GM18861 (cell line): ENCODE results near the gene GPR107.

Source experiments
- ATAC-seq: cut with Tn5 transposase; IDR thresholded peaks from one replicate; pipeline ENCODE4 v1.9.1; 2021; ENCODE audit not compliant: unreplicated experiment

GPR107 gene

DNA sequence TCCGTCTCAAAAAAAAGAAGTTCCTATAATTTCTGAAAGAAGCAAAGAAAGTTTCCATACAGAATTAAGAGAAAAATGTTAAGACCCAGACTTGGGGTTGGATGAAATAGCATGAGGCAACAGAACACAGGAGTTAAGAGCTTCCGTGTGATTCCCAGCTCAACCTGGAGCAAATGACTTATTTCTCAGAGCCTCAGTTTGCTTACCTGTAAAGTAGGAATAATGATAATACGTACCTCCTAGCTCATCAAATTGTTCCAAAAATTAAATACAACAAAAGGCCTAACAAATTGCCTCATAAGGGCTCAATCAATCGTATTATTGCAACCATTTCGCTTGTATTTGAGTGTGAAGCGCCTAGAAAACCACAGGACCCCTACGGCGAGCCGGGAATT, 600 bp upstream of the GPR107 start:
- no peak for ATAC-seq

GRCh38 chr9:130054325-130054786, 650 bp downstream of the GPR107 start:
- ATAC-seq = no peak

DNA sequence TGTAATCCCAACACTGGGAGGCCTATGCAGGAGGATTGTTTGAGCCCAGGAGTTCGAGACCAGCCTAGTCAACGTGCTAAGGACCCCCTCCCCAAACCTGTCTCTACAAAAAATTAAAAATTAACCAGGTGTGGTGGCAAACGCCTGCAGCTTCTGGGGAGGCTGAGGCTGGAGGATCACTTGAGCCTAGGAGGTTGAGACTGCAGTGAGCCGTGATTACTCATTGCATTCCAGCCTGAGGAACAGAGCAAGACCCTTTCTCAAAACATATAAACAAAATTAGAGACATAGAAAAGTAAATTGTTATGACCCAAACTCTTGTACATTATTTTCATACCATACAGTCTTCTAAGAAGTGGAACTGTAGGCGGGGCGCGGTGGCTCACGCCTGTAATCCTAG, 1.1 kb downstream of the GPR107 start:
- no peak for ATAC-seq

DNA sequence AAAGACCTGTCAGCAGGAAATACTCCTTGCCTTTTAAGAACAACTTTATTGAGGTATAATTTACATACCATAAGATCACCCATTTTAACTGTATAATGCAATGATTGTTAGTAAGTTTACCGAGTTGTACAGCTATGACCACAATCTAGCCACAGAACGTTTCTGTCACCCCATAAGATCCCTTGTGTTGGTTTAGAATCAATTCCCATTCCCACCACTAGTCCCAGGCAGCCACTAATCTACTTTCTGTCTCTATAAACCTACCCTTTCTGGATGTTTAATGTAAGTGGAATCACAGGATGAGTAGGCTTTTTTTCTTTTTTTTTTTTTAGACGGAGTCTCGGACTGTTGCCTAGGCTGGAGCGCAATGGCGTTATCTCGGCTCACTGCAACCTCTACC, 4.4 kb downstream of the GPR107 start:
- no peak for ATAC-seq

GRCh38 chr9:130058887-130059286, 5.2 kb downstream of the GPR107 start:
- no peak for ATAC-seq

DNA sequence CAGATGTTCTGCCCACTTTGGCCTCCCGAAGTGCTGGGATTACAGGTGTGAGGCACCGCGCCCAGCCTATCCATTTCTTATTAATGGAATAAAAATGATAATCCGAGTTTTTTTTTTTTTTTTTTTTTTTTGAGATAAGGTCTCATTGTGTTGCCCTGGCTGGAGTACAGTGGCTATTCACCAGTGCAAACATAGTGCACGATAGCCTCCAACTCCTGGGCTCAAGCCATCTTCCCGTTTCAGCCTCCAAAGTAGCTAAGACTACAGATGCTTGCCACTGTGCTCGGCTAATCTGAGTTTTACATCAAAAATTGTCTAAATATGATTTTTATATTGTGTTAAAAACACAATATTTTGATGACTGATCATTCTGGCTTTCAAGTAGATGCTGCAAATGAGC, 6.6 kb downstream of the GPR107 start:
- no peak for ATAC-seq

DNA sequence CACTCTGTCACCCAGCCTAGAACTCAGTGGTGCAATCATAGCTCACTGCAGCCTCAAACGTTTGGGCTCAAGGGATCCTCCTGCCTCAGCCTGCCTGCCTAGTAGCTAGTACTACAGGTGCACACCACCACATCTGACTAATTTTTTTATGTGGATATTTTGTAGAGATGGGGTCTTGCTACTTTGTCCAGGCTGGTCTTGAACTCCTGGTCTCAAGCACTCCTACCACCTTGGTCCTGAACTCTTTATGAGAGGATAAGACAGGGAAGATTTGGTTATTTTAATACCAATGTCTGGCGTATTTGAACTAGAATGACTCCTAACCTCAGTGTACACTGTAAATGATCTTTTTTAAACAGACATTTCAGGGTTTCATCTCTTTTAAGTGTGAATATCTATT, 9.0 kb downstream of the GPR107 start:
- ATAC-seq = no peak

GRCh38 chr9:130064621-130065020, 10.9 kb downstream of the GPR107 start:
- ATAC-seq = no peak

DNA sequence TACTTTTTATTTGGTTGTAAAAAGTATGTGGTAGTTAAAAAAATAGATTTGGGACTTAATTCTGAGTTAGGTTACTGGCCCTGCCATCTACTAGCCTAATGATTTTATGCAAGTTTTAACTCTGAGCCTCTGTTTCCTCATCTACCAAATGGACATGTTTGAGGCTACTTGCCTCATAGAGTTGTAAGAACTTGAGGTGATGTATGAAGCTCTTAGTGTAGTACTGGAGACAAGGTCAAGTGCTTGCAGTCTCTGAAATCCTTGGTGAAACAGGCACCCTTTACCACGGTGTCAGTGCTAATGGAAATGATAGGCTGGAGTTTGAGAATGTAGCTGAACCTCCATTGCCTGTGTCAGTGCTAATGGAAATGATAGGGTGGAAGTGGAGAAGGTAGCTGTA, 15.3 kb downstream of the GPR107 start:
- ATAC-seq = no peak

DNA sequence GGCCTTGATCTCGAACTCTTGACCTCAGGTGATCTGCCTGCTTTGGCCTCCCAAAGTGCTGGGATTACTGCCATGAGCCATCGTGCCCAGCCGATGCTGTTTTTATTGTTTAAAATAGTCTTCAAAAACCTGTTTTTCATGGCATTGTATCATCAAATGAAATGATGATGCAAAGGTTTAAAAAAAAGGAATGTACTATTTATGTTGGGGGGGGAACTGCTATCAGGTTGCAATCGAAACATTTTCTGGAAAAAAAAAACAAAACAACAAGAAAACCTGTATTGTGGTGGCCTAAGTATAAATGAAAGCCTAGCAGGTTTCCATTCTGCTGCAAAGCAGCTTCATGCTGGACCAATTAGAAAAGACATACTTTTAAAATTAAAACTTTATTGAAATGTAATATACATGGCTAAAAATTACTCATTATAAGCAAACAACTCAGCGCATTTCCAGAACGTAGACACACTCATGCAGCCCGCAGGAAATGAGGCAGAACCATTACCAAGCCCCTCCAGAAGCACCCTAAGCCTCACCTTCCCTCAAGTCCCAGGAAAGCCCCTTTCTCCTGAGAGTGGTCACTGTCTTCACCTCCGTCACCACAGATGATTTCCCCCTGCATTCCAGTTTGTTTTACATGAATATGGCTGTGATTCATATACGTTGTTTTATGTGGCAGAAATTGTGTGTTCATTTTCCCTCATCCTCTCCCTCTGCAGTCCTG, 19.0 kb downstream of the GPR107 start:
- ATAC-seq = no peak

DNA sequence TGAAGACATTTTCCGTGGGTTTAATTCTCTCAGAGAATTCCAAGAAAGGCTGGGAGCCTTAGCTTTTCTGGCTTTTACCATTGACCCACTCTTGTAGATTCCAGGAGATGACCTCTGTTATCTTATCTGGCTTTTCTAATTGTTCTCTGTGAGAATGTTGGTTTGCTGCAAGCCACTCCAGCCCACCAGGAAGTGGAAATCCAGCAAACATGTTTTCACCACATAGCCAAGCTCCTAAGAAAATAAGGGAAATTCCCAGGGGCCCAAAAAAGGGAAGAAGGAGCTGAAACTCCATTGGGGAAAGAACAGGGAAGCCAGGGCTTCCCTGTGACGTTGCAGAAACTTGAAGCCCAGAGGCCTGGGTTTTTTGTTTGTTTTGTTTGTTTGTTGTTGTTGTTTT, 19.7 kb downstream of the GPR107 start:
- ATAC-seq = no peak

DNA sequence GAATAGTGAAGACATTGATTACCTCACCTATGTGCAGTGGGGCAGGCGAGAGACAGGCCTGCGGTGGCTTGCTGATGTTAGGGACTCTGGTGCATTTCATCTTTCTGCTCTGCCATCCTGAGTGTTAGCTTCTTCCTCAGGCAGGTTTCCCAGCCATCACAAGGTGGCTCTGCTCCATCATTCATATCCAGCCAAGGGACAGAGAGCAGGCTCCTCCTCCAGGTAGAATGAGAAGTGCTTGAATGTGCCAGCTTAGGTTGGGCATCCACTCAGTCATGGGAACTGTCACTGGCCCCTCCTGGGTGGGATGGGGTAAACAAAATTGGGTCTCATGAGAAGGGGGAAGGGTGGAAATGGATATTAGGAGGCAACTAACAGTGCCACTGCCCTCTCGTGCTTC, 24.8 kb downstream of the GPR107 start:
- ATAC-seq = no peak

- ATAC-seq = no peak
Observed at GRCh38 chr9:130084337-130084736, 30.6 kb downstream of the GPR107 start.

GRCh38 chr9:130088051-130088450, 34.3 kb downstream of the GPR107 start:
- ATAC-seq = no peak

- no peak for ATAC-seq
Observed at GRCh38 chr9:130089141-130089540, 35.4 kb downstream of the GPR107 start.

DNA sequence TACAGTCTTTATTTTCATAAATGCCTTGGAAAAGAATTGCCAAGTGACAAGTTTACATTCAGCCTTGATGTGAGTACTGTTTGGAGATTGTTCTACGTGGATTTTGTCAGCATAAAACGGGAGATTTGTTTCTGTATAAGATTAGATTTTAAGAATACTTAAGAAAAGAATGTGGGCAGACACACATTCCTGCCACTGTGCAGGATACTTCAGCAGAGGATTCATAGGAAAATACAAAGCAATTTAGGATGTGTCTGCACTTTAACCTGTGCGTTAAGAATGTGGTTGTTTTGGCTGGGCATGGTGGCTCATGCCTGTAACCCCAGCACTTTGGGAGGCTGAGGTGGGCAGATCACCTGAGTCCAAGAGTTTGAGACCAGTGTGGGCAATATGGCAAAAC, 37.2 kb downstream of the GPR107 start:
- no peak for ATAC-seq

DNA sequence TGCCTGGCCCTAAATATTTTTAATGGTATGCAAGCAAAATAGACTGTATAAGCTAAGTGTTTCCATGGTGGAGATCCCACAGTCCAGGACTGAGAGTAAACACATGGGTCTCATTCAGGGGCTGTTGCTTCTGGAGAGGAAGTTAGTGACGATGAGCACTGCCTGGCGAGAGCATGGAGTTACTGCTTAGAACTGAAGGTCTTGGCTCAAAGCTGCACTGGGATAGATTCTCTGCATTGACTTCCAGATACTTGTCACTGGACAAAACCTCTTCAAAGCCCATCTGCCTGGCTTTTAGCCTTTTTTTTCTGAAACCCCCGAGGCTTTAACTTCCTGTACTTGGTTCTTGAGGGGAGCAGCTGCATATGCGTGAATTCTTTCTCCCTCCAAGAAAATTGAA, 39.2 kb downstream of the GPR107 start:
- no peak for ATAC-seq

GRCh38 chr9:130095872-130096271, 42.2 kb downstream of the GPR107 start:
- ATAC-seq = no peak

DNA sequence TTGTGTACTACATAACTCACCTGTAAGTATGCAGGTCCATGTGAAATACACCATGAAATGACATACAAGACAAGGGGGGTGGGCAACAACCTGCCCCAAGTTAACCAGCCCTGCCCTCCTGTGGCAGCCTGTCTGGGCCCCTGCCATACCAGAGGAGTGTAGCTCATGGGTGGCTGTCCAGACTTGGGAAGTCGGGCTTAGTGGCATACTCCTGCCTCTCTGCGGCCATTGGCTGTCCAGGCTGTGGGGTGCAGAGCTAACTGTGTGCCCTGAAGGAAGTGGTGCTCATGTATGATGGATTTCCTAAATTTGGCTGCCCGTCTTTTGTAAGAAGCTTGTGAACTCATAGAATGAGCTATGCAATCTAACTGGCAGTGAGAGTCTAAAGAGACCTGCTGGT, 47.0 kb downstream of the GPR107 start:
- no peak for ATAC-seq

DNA sequence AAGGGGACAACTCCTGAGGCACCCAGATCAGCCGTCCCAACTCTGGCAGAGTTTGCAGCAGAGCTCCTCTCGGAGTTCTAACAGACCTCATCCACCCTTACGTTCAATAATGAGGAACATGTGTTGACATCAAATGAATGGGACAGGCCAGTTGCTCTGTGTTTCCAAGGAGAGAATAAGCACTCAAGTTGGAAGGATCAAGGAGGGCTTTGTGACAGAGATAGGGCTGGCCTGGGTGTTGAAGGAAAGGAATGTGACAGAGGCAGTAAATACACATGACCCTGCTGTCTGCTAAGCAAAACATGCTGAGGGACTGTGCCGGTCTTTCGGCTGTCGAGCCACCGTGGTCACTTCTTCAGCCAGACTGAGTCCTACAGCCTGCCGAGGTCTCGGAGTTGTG, 48.2 kb downstream of the GPR107 start:
- ATAC-seq = no peak

- no peak for ATAC-seq
Observed at GRCh38 chr9:130104491-130105193, 50.9 kb downstream of the GPR107 start.

DNA sequence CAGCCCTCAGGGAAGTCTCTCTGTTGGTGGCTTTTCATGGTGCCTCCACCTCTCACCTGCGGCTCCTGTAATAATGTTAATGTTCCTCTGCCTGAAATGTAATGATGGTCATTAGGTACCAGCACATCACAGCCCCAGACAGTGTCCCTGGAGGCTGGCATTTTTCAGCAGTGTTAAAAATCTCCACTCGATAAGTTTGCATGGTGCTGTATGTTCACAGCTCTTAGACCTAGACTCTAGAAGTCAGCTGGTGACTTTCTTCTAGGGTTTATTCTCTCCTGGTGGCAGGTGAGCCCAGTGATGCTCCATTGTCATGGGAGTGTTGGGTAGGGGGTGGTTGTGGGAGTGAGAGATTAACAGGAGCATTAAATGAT, 53.1 kb downstream of the GPR107 start:
- no peak for ATAC-seq
